HG02943 (cell line): ENCODE measurements around the gene TBC1D1.

Source experiments
- ATAC-seq: cut with Tn5 transposase; IDR thresholded peaks from one replicate; pipeline ENCODE4 v1.9.1; 2021; ENCODE audit warnings: mild to moderate bottlenecking, low read depth, moderate library complexity; ENCODE audit not compliant: unreplicated experiment

TBC1D1 gene

DNA sequence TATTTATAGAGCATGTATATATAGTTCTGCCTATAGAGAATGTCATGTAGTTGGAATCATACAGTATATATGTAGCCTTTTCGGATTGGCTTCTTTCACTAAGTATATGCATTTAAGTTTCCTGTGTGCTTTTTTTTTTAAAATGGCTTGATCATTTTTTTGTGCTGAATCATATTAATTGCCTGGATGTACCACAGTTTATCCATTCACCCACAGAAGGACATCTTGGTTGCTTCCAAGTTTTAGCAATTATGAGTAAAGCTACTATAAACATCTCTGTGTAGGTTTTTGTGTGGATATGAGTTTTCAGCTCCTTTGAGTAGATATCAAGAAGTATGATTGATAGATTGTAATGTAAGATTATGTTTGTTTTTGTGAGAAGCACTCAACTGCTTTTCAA is 93.1 kb downstream of the TBC1D1 start:
- ATAC-seq, result no peak

DNA sequence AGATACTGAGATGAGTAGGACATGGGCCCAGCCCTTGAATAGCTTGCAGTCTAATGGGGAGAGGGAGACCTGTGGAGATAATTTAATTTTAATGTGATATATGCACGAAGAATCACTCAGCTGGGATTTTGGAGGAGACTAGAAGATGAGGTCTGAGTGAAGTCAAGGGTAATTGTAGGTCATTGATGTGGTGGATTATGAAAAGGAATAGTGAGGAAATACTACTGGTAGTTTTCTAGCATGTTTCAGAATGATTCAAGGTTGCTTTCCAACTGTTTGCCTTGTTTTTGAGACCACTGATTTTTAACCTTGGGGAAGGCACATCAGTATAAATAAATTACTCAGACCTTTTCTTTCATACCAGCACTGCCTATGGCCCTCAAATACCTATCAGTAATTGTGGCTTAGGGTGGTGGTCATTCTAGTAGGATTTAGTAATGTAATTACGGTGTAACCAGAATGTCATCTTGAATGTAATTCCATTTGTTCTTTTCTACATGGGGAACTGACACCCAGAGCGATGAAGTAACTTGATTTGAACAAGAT is 94.9 kb downstream of the TBC1D1 start:
- no peak for ATAC-seq

GRCh38 chr4:37988670-37989069 is 97.8 kb downstream of the TBC1D1 start:
- ATAC-seq, result no peak

DNA sequence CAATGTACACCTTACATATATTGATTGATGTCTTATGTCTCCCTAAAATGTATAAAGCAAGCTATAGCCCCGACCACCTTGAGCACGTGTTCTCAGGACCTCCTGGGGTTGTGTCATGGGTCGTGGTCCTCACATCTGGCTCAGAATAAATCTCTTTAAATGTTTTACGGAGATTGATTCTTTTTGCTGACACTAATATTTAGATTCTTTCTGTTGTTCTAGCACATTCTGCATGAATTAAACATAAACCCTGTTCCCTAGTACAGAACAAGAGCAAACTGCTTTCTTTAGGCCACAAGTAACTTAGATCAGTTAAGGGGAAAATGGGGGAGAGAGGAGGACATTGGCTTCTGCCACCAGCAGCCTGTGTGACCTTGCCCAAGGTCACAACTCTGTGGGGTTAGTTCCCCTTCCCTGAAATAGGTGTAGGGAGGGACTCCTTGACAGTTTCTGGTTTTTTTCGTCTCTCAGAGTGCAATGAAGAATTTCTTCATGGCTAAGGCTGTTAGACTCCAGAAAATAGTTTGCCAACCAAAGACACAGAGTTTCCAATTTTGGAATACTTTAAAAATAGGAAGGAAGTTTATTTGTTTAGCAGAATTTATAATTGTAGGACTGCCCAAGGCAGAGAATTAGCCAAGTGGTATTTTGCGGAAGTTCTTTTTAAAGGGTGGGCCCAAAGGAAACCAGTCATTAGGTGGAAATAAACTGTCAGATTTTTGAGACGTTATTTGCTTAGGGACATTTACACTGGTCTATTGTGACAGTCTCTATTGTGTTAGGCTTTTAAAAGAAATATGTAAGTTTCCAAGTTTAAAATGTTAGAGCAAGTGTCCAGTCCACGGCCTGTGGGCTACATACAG is 98.7 kb downstream of the TBC1D1 start:
- no peak for ATAC-seq

GRCh38 chr4:37990731-37991245 is 99.9 kb downstream of the TBC1D1 start:
- no peak for ATAC-seq

DNA sequence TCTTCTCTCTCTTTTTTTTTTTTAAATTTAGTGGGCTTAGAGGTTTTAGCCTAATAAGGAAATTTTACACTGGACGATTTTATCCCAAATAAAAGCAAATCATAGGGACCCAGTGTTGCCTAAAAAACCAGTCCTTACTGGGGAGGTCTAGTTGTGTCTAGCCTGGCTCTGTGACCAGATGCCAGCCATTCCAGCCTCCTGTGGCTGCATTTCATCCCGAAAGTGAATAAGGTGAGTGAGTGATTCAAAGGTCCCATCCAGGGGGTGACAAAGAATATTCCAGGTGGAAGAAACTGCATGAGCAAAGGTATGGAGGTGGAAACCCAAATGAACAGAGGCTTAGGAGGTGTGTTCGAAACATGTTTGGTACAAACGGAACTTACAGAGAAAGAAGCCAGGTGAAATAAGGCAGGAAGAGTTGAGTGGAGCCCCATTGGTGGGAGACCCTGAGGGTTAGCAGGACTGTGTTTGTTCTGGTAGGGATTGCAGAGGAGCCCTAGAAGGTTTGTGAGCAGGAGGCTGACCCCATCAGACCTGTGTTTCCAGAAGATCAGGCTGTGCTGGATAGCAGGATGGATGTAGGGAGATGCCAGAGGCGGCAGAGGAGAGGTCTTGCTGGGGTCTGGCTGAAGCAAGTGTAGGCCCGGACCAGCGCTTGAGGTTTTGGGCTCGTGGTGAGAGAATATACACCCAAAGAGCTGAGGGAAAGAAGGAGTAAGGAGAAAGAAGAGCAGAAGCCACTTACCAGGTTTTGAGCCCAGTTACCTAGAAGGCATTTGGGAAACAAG is 100.9 kb downstream of the TBC1D1 start:
- no peak for ATAC-seq

GRCh38 chr4:37993806-37994205 is 102.9 kb downstream of the TBC1D1 start:
- no peak for ATAC-seq

DNA sequence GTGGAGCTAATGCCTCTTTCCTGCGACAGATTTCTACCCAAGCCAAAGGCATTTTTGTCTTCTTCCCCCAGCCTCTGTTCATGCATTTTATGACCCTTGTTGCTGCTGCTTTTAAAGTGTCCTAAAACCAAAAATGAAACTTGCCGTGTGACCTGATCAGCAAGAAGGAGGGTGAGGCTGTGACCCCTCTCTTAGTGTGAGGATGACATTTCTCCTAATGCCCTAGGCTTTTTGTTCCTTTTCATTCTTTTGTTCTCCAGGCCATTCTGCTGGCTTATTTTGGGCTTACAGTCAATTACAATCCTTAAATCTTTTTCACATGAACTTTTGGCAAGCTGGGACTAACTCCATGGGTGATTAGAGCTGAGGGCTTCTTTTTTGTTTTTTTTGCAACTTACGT is 103.7 kb downstream of the TBC1D1 start:
- peak; percentile 66 for ATAC-seq

- no peak for ATAC-seq
Observed at GRCh38 chr4:37995299-37995821, 104.5 kb downstream of the TBC1D1 start.

GRCh38 chr4:37995981-37996775 is 105.3 kb downstream of the TBC1D1 start:
- ATAC-seq, result no peak

GRCh38 chr4:37998226-37998625 is 107.3 kb downstream of the TBC1D1 start:
- no peak for ATAC-seq

GRCh38 chr4:37999000-37999716 is 108.3 kb downstream of the TBC1D1 start:
- ATAC-seq, result no peak

GRCh38 chr4:37999965-38000364 is 109.1 kb downstream of the TBC1D1 start:
- no peak for ATAC-seq

- ATAC-seq, result no peak
Observed at GRCh38 chr4:38001927-38002326, 111.0 kb downstream of the TBC1D1 start.

- no peak for ATAC-seq
Observed at GRCh38 chr4:38002451-38003071, 111.7 kb downstream of the TBC1D1 start.

DNA sequence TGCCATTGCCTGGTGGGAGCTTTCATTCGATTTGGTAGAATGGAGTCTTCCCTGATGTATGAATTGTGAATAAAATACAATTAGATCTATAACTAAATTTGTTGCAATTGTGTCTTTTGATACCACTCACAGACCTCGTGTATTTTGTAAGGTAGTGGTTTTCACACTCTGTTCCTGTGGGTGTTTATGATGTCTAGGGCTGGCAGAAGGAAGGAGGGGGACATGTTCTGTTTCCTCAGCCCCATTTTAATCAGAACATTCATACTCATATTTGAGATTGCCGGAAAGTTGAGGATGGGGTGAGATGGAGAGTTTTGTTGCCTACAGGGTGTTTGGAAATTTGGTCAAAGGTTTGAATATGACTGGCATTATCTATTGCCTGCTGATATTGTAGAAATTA is 112.2 kb downstream of the TBC1D1 start:
- no peak for ATAC-seq

DNA sequence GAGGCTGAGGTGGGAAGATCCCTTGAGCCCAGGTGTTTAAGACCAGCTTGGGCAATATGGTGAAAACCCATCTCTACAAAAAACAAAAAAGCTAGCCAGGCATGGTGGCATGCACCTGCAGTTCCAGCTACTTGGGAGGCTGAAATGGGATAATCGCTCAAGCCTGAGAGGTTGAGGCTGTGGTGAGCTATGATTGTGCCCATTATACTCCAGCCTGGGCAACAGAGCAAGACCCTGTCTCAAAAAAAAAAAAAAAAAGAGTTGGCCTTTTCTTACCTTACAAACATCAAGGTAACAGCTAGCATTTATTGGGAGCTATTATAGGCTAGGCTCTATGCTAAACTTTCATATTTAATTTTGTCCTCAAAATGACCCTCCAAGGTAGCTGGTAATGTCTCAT is 112.7 kb downstream of the TBC1D1 start:
- no peak for ATAC-seq

- no peak for ATAC-seq
Observed at GRCh38 chr4:38004062-38004461, 113.2 kb downstream of the TBC1D1 start.

DNA sequence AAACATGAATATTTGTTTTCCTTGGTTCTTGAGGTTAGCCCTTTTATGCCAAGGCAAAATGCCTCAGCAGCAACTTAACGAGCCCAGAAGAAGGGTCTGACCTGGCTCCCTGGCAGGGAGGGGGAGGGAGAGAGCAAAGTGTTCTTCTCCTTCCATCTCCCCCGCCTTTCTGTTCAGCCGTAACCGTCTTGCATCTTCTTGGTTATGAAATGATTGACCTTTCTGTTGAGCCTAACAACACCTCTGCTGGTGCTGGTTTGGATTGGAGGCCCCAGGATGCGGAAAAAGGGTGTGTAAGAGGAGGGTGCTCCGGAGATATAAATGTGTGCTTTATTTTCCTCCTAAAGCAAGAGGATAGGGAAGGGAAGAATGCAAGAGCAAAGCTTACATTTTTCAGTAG is 114.0 kb downstream of the TBC1D1 start:
- ATAC-seq, result no peak
